IMR-90 (cell line): ENCODE data around the gene LYRM4.

Experiments used
- MAFK ChIP-seq: IDR thresholded peaks from 2 replicates; pipeline ENCODE4 v1.6.1; 2012; ENCODE audit warnings: low read depth, low read length, improper control_type of control experiment
- MAZ ChIP-seq: IDR thresholded peaks from 2 replicates; pipeline ENCODE4 v1.6.1; 2012; ENCODE audit warnings: low read depth, mild to moderate bottlenecking, low read length, improper control_type of control experiment, moderate library complexity, borderline replicate concordance
- POLR2A ChIP-seq: IDR thresholded peaks from 2 replicates; pipeline ENCODE4 v1.6.1; 2012; ENCODE audit warnings: mild to moderate bottlenecking, low read depth, low read length
- TF ChIP-seq, protein P1 (sequence below): conservative IDR thresholded peaks from 2 replicates; pipeline ENCODE4 v1.5.1; 2012; ENCODE audit warnings: mild to moderate bottlenecking, low read depth, low read length, improper control_type of control experiment

DNA sequence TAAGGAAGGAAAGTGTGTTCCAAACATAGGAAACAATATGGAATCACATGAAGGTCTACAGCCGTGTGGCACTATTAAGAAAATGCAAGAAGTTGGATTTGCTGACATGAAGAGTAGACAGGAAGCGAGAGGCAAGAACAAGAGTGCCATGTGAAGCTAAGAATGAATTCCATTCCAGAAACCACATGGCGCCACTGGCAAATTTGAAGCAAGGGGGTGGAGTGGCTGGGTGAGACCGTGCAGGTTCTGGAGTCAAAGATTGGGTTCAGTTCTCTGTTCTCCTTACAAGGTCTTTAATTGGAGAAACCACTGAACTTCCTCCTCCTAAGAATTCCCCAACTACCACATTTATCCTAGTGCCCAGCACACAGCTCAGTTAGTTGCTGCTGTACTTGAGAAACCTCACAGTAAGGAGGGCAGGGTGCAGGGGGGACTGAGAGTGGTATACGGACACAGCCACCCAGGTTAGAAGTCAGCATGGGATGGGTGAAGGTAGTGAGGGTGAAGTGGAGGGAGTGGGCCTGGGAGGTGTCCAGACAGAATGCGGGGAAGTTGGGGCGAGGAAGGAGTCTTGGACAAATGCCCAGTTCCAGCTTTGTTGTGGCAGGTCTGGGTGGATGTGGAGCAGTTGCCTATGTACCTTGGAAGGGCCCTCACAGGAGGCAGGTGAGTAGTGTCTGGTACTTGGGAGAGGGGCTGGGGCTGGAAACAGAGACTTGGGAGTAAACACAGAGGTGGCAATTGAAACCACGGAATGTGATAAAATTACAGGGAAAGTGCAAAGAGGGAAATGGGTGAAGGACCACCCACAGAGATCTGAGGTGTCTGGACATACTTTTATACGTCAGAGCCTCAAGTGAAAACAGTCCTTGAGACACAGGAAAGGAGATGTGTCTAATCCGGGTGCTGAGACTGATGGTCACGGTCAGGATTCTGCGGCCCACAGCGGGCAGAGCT lies 14.3 kb downstream of the LYRM4 start:
- TF ChIP-seq, protein P1, sequence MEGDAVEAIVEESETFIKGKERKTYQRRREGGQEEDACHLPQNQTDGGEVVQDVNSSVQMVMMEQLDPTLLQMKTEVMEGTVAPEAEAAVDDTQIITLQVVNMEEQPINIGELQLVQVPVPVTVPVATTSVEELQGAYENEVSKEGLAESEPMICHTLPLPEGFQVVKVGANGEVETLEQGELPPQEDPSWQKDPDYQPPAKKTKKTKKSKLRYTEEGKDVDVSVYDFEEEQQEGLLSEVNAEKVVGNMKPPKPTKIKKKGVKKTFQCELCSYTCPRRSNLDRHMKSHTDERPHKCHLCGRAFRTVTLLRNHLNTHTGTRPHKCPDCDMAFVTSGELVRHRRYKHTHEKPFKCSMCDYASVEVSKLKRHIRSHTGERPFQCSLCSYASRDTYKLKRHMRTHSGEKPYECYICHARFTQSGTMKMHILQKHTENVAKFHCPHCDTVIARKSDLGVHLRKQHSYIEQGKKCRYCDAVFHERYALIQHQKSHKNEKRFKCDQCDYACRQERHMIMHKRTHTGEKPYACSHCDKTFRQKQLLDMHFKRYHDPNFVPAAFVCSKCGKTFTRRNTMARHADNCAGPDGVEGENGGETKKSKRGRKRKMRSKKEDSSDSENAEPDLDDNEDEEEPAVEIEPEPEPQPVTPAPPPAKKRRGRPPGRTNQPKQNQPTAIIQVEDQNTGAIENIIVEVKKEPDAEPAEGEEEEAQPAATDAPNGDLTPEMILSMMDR, result no peak
- no peak for TF ChIP-seq POLR2A
- no peak for TF ChIP-seq MAZ
- TF ChIP-seq MAFK, result no peak
